ENCODE results near the gene HIF3A.

Gene HIF3A

GRCh38 chr19:46361915-46362314 is 65.1 kb downstream of the HIF3A start:
- no peak overlapping the region for H3K4me3 ChIP-seq (ENCODE audit: low read length)
- TF ChIP-seq CTCF (conservative IDR thresholded peaks at IDR 0.05; ENCODE audit: low read length) = no peak
- DNase-seq (ENCODE audit: low read depth) = no peak

DNA sequence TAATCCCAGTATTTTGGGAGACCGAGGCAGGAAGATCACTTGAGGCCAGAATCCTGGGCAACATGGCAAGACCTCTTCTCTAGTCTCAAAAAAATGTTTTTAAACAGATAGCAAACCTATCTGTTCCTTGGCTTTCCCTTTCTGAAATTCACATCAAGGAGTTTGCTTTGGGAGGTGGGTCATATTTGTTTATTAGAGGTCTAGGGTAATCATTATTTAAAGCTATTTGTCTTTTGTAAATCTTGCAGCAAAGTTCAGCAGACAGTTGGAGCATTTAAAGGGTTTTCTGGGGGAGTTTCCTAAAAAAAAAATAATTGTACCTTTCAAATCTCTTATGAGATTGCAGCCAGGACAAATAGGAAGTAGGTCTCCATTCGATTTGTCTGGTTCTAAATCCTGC is 67.5 kb downstream of the HIF3A start:
- no peak overlapping the region for H3K4me3 ChIP-seq (ENCODE audit: low read length)
- no peak for DNase-seq (ENCODE audit: low read depth)
- no peak for TF ChIP-seq CTCF (conservative IDR thresholded peaks at IDR 0.05; ENCODE audit: low read length)

GRCh38 chr19:46365561-46365960 is 68.7 kb downstream of the HIF3A start:
- DNase-seq (ENCODE audit: low read depth) = no peak
- H3K4me3 ChIP-seq (ENCODE audit: low read length) = no peak overlapping the region
- TF ChIP-seq CTCF (conservative IDR thresholded peaks at IDR 0.05; ENCODE audit: low read length) = no peak

GRCh38 chr19:46366620-46367292 is 69.9 kb downstream of the HIF3A start:
- DNase-seq (ENCODE audit: low read depth) = no peak
- no peak for TF ChIP-seq CTCF (conservative IDR thresholded peaks at IDR 0.05; ENCODE audit: low read length)
- H3K4me3 ChIP-seq (ENCODE audit: low read length) = no peak overlapping the region

- TF ChIP-seq CTCF (conservative IDR thresholded peaks at IDR 0.05; ENCODE audit: low read length) = no peak
- DNase-seq (ENCODE audit: low read depth) = no peak
- no peak overlapping the region for H3K4me3 ChIP-seq (ENCODE audit: low read length)
These were observed 70.6 kb downstream of the HIF3A start for GRCh38 chr19:46367426-46367825.

DNA sequence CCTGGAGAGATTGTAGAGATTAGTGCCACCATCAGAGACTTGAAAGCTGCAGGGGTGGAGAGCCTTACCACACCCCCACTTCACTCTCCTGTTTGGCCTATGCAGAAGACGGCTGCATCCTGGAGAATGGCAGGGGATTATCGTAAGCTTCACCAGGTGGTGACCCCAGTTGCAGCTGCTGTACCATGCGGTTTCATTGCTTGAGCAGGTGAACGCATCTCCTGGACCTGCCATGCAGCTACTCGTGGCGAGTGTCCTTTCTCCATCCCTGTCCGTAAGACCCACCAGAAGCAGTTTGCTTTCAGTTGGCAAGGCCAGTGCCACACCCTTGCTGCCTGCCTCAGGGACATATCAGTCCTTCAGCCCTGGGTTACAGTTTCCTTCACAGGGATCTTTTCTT is 71.3 kb downstream of the HIF3A start:
- no peak for TF ChIP-seq CTCF (conservative IDR thresholded peaks at IDR 0.05; ENCODE audit: low read length)
- H3K4me3 ChIP-seq (ENCODE audit: low read length) = no peak overlapping the region
- DNase-seq (ENCODE audit: low read depth) = no peak

DNA sequence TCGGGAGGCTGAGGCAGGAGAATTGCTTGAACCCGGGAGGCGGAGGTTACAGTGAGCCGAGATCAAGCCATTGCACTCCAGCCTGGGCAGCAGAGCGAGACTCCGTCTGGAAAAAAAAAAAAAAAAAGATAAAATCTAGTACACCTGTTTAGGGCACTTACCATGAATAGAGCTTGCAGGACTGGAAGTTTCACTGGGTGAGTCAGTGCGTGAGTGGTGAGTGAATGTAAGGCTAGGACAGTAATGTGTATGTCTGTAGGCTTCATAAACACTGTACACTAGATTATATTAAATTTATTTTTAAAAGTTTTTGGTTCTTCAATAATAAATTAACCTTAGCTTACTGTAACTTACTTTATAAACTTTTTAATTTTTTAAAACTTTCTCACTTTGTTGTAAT is 73.0 kb downstream of the HIF3A start:
- TF ChIP-seq CTCF (conservative IDR thresholded peaks at IDR 0.05; ENCODE audit: low read length) = no peak
- no peak overlapping the region for H3K4me3 ChIP-seq (ENCODE audit: low read length)
- no peak for DNase-seq (ENCODE audit: low read depth)
